GM12891 (cell line): Measurements from ENCODE around the gene DPF1.
A peak's percentile ranks its signal among the peaks of the same experiment; 100 is the strongest.
"Not testable (repeated sequence)": the region's sequence is repeated elsewhere in the genome, so short reads cannot be mapped to it uniquely, and the experiment has no call there.

Experiments
- DNase-seq: peaks from one replicate; pipeline ENCODE4 v3.0.0; 2011; ENCODE audit warnings: low spot score; ENCODE audit not compliant: insufficient read length
- FAIRE-seq: peaks from 2 replicates; lab custom pipeline; 2011; peaks lifted over from hg19 to GRCh38; lab: Jason Lieb, UNC
- PAX5 ChIP-seq: IDR thresholded peaks from 2 replicates; pipeline ENCODE4 v1.6.1; 2011; ENCODE audit warnings: low read length, moderate library complexity, mild to moderate bottlenecking; ENCODE audit not compliant: insufficient read depth, severe bottlenecking
- POLR2A ChIP-seq: IDR thresholded peaks from 2 replicates; pipeline ENCODE4 v1.6.1; 2011; ENCODE audit warnings: low read depth, low read length, control low read depth
- POLR2AphosphoS5 ChIP-seq: IDR thresholded peaks from 2 replicates; pipeline ENCODE4 v1.6.1; 2011; ENCODE audit warnings: low read depth, low read length, control low read depth
- POU2F2 ChIP-seq: IDR thresholded peaks from 2 replicates; pipeline ENCODE4 v1.6.1; 2011; ENCODE audit warnings: low read depth, mild to moderate bottlenecking, control low read depth, low read length, moderate library complexity
- SPI1 ChIP-seq: IDR thresholded peaks from 2 replicates; pipeline ENCODE4 v1.6.1; 2011; ENCODE audit warnings: low read depth, low read length, control low read depth
- TAF1 ChIP-seq: IDR thresholded peaks from 2 replicates; pipeline ENCODE4 v1.6.1; 2011; ENCODE audit warnings: low read depth, low read length, control low read depth

DPF1 gene

GRCh38 chr19:38264486-38265212 is 40.6 kb upstream of the DPF1 start, which contains the start of gene SPINT2:
SPINT2 (plus strand) TSS chr19:38264573; CDS start chr19:38264893, 320 bp downstream.
- TF ChIP-seq SPI1 (no peak), POLR2AphosphoS5 (0 out of 2 replicates have a peak, but pooled peaks have one; percentile 16), POU2F2 (0 out of 2 replicates have a peak, but pooled peaks have one; percentile 20), PAX5 (no peak), TAF1 (no peak), POLR2A (no peak)
- DNase-seq = peak; percentile 62
- FAIRE-seq = no peak

- DNase-seq = peak; percentile 75
- TF ChIP-seq PAX5 = no peak
- TF ChIP-seq POU2F2 = no peak
- TF ChIP-seq SPI1 = no peak
- TF ChIP-seq TAF1 = no peak
- TF ChIP-seq POLR2A = no peak
- no peak for TF ChIP-seq POLR2AphosphoS5
- peak; percentile 89 for FAIRE-seq
Observed at GRCh38 chr19:38263689-38264485, 39.9 kb upstream of the DPF1 start.

GRCh38 chr19:38262585-38263268 is 38.7 kb upstream of the DPF1 start:
- DNase-seq (no peak), FAIRE-seq (no peak)
- TF ChIP-seq POLR2AphosphoS5 = no peak
- TF ChIP-seq SPI1 = no peak
- TF ChIP-seq PAX5 = no peak
- TF ChIP-seq TAF1 = no peak
- TF ChIP-seq POU2F2 = no peak
- TF ChIP-seq POLR2A = no peak

- DNase-seq, FAIRE-seq: not testable (repeated sequence)
Observed at GRCh38 chr19:38261942-38262341, 37.9 kb upstream of the DPF1 start.

DNA sequence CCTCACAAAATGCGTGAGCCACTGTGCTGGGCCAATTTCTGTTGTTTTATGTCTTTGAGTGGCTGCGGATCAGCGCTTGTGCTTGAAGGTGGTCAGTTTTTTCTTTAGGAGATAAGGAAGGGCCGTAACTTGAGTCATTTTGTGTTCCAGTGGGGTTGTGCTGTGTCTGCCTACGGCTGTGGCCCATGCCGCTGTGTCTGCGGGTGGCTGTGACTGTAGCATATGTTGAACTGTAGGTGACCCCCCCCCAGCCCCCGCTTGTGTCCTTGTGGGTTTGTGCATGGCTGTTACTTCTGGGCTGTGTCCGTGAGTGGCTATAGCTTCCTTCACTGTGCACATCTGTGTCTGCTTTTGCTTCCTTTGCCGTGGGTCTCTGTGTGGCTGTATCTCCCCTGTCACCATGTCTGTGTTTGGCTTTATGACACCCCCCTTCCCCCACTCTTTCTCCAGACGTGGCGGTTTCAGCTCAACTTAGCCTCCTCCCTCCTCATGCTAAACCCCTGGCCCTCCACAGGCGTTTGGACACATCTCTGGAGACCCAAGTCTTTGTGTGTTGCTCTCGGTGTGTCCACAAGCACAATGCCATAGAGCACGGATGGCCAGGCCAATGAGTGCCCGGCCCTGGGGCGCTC is 31.5 kb upstream of the DPF1 start:
- peak; percentile 54 for FAIRE-seq
- TF ChIP-seq POLR2A (no peak), PAX5 (no peak), TAF1 (no peak), POU2F2 (no peak), SPI1 (no peak), POLR2AphosphoS5 (no peak)
- DNase-seq = no peak

- TF ChIP-seq POLR2AphosphoS5 = no peak
- no peak for TF ChIP-seq POLR2A
- no peak for TF ChIP-seq POU2F2
- no peak for TF ChIP-seq TAF1
- no peak for TF ChIP-seq PAX5
- TF ChIP-seq SPI1 = no peak
- FAIRE-seq (peak; percentile 50), DNase-seq (no peak)
Observed at GRCh38 chr19:38253788-38254187, 29.8 kb upstream of the DPF1 start.

DNA sequence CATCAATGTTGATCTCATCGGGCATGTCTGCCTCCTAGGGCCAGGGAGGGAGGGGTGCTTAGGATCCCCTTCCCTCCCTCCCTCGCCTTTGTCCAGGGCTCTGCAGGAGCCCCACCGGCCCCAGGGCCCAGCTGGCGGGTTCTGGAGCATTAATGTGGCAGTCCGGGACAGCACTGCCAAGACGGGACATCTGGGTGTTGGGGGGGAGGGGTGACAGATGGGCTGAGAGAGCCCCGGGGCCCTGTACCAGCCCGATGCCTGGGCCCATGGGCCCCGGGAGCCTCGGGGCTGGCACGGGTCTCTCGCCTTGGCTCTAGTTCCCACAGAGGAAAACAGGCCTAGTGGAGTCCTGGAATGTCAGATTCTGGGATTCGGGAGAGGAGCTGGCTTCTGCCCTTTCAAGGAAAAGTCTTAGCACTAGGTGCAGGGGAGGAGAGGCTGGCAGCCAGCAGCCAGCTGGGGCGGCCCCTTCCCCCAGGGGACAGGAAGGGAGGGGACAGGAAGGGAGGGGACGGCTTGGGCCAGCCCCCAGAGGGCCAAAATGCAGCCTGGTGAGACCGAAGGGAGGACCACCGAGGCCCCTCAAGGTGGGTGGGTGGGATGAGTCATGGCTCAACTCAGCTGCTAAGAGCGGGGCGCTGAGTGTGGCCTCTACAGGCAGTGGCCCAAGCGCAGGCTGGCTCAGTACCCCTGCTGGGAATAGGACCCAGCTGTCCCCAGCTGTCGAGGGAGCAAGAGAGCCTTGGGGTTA is 29.1 kb upstream of the DPF1 start:
- FAIRE-seq (no peak), DNase-seq (no peak)
- no peak for TF ChIP-seq POLR2AphosphoS5
- no peak for TF ChIP-seq PAX5
- no peak for TF ChIP-seq TAF1

DNA sequence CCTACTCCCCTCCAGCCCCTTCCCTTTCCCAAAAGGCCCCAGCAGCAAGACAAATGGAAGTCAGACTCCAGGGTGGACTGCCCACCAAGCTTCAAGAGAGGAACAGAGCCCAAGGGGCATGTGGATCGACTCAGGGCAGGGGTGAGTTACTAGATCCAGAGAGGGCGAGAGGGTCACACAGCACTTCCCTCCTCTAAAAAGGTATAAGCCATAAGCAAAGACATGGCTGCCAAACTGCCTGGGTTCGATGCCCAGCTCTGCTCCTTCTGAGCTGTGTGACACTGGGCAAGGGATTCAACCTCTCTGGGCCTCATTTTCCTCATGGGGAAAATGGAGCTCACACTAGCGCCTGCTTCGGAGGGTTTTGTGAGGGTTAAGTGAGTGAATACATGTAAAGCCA is 28.4 kb upstream of the DPF1 start:
- FAIRE-seq (no peak), DNase-seq (no peak)
- TF ChIP-seq SPI1 = no peak
- no peak for TF ChIP-seq PAX5
- no peak for TF ChIP-seq TAF1
- no peak for TF ChIP-seq POLR2A
- no peak for TF ChIP-seq POLR2AphosphoS5
- TF ChIP-seq POU2F2 = no peak
